Measurements from ENCODE around the gene RGS1. TPM values are rescaled to one million over a fixed set of nuclear protein-coding genes. Genes with fewer than 3 reads are reported as not detected.

RGS1 gene
- total and polyA plus RNA-seq, 2 experiments from 2014 or later: not detected

DNA sequence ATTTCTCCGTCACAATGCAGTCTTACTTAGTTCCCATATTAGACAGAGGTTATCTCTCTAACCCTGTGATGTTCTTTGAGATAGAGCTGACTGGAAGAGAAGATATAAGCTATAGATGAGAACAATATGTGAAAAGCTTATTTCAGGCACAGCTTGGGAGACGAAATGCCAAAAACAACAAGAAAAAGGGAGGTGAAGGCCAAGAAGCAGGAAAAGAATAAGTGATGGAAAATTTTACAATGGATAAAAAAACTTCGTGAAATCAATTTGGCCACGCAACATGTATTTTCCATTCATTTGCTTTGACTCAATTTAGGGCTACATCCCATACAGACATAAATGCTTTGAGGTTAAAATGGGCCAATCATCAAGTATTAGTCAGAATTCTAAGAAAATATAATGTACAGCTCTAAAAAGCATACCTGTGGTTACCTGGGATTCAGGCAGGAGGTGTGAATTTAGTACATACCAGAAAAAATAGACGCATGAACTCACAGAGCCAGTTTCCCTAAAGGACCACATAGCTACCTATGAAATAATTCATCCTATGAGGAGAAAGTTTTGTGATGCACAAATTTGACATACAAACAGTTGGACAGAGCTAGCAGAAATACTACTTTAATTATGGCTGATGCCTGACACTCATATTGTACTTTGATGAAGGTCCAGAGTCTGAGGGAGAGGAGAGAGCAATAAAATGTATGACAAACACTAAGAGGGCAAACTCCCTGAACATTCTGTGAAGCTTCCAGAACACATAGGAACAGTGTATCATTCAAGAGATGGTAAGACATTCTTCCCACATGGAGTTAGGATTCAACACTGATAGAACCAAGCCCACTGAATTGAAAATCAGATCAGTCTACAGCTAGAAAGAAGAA is 12.1 kb downstream of the RGS1 start:
- Mint-ChIP-seq H3K4me1 (no peaks in the 10 kb centered on the region), H3K36me3 (ENCODE audit: low read depth) (no peaks in the 10 kb centered on the region), H3K4me3 (no peak overlapping the region), H3K9me3 (no peaks in the 10 kb centered on the region), H3K27me3 (ENCODE audit: insufficient read depth, low read depth, poor library complexity) (no peaks in the 10 kb centered on the region), H3K27ac (no peak overlapping the region)
- Histone ChIP-seq H3K27ac (ENCODE audit: low read depth) (no peak overlapping the region), H2AFZ (no peak overlapping the region), H3F3A (replicated peaks; ENCODE audit: low read depth) (no peaks in the 10 kb centered on the region), H3K9me2 (ENCODE audit: insufficient read depth) (no peaks in the 10 kb centered on the region), H3K79me2 (replicated peaks; ENCODE audit: insufficient read depth) (no peaks in the 10 kb centered on the region), H4K20me1 (replicated peaks; ENCODE audit: insufficient read depth) (no peaks in the 10 kb centered on the region), H3K36me3 (ENCODE audit: insufficient read depth) (no peaks in the 10 kb centered on the region), H3K4me3 (no peak overlapping the region), H3K4me1 (ENCODE audit: insufficient read depth) (no peaks in the 10 kb centered on the region), H3K4me2 (no peak overlapping the region), H3K27me3 (ENCODE audit: insufficient read depth) (no peaks in the 10 kb centered on the region)
- no peak for DNase-seq (ENCODE audit: low spot score)
- no peak for ATAC-seq
- TF ChIP-seq EZH2 (IDR thresholded peaks at IDR 0.05; ENCODE audit: low read depth, unreplicated experiment) (no peak), EZH2phosphoT487 (IDR thresholded peaks at IDR 0.05; ENCODE audit: unreplicated experiment) (no peak), JUNB (IDR thresholded peaks at IDR 0.05; ENCODE audit: unreplicated experiment) (no peak), ETS1 (IDR thresholded peaks at IDR 0.05) (no peak), ZNF331 (CRISPR knock-in tag; IDR thresholded peaks at IDR 0.05; ENCODE audit: low read depth) (no peak), CREB1 (CRISPR knock-in tag; IDR thresholded peaks at IDR 0.05; ENCODE audit: low read depth) (no peak), ZNF114 (CRISPR knock-in tag; IDR thresholded peaks at IDR 0.05) (no peak), POLR2AphosphoS5 (IDR thresholded peaks at IDR 0.05; ENCODE audit: low read depth) (no peak), NANOG (IDR thresholded peaks at IDR 0.05; ENCODE audit: borderline replicate concordance) (no peak), REST (IDR thresholded peaks at IDR 0.05; ENCODE audit: unreplicated experiment) (no peak), STAT1 (IDR thresholded peaks at IDR 0.05; ENCODE audit: unreplicated experiment) (no peak)
- TF ChIP-seq, protein P1, sequence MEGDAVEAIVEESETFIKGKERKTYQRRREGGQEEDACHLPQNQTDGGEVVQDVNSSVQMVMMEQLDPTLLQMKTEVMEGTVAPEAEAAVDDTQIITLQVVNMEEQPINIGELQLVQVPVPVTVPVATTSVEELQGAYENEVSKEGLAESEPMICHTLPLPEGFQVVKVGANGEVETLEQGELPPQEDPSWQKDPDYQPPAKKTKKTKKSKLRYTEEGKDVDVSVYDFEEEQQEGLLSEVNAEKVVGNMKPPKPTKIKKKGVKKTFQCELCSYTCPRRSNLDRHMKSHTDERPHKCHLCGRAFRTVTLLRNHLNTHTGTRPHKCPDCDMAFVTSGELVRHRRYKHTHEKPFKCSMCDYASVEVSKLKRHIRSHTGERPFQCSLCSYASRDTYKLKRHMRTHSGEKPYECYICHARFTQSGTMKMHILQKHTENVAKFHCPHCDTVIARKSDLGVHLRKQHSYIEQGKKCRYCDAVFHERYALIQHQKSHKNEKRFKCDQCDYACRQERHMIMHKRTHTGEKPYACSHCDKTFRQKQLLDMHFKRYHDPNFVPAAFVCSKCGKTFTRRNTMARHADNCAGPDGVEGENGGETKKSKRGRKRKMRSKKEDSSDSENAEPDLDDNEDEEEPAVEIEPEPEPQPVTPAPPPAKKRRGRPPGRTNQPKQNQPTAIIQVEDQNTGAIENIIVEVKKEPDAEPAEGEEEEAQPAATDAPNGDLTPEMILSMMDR (conservative IDR thresholded peaks at IDR 0.05; ENCODE audit: low read depth in 2 of 2): no peak
- TF ChIP-seq, protein P2, sequence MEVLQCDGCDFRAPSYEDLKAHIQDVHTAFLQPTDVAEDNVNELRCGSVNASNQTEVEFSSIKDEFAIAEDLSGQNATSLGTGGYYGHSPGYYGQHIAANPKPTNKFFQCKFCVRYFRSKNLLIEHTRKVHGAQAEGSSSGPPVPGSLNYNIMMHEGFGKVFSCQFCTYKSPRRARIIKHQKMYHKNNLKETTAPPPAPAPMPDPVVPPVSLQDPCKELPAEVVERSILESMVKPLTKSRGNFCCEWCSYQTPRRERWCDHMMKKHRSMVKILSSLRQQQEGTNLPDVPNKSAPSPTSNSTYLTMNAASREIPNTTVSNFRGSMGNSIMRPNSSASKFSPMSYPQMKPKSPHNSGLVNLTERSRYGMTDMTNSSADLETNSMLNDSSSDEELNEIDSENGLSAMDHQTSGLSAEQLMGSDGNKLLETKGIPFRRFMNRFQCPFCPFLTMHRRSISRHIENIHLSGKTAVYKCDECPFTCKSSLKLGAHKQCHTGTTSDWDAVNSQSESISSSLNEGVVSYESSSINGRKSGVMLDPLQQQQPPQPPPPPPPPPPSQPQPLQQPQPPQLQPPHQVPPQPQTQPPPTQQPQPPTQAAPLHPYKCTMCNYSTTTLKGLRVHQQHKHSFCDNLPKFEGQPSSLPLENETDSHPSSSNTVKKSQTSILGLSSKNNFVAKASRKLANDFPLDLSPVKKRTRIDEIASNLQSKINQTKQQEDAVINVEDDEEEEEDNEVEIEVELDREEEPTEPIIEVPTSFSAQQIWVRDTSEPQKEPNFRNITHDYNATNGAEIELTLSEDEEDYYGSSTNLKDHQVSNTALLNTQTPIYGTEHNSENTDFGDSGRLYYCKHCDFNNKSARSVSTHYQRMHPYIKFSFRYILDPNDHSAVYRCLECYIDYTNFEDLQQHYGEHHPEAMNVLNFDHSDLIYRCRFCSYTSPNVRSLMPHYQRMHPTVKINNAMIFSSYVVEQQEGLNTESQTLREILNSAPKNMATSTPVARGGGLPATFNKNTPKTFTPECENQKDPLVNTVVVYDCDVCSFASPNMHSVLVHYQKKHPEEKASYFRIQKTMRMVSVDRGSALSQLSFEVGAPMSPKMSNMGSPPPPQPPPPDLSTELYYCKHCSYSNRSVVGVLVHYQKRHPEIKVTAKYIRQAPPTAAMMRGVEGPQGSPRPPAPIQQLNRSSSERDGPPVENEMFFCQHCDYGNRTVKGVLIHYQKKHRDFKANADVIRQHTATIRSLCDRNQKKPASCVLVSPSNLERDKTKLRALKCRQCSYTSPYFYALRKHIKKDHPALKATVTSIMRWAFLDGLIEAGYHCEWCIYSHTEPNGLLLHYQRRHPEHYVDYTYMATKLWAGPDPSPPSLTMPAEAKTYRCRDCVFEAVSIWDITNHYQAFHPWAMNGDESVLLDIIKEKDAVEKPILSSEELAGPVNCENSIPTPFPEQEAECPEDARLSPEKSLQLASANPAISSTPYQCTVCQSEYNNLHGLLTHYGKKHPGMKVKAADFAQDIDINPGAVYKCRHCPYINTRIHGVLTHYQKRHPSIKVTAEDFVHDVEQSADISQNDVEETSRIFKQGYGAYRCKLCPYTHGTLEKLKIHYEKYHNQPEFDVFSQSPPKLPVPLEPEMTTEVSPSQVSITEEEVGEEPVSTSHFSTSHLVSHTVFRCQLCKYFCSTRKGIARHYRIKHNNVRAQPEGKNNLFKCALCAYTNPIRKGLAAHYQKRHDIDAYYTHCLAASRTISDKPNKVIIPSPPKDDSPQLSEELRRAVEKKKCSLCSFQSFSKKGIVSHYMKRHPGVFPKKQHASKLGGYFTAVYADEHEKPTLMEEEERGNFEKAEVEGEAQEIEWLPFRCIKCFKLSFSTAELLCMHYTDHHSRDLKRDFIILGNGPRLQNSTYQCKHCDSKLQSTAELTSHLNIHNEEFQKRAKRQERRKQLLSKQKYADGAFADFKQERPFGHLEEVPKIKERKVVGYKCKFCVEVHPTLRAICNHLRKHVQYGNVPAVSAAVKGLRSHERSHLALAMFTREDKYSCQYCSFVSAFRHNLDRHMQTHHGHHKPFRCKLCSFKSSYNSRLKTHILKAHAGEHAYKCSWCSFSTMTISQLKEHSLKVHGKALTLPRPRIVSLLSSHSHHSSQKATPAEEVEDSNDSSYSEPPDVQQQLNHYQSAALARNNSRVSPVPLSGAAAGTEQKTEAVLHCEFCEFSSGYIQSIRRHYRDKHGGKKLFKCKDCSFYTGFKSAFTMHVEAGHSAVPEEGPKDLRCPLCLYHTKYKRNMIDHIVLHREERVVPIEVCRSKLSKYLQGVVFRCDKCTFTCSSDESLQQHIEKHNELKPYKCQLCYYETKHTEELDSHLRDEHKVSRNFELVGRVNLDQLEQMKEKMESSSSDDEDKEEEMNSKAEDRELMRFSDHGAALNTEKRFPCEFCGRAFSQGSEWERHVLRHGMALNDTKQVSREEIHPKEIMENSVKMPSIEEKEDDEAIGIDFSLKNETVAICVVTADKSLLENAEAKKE (CRISPR knock-in tag; IDR thresholded peaks at IDR 0.05): no peak
